ENCODE data around the gene PTPRN2.
"Not testable (repeated sequence)": the region's sequence is repeated elsewhere in the genome, so short reads cannot be mapped to it uniquely, and the experiment has no call there.

Gene PTPRN2

DNA sequence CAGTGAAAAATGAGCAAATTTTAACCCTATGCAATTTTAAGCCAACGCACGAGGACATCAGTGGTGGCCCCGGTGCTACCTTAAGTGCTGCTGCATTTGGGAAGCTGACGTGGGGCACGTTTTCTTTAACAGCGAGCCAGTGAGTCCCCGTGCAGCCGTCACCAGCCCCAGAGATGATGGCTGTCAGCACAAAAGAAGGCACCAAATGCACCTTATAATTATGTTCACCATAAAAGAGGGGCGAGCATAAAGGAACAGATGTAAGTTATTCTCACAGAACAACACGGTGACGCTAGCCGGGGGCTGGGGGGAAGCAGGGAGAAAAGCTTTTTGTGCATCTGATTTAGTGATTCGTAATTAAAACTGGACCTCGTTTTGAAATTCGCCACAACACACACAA lies 990.7 kb downstream of the PTPRN2 start:
- TF ChIP-seq, protein P1, sequence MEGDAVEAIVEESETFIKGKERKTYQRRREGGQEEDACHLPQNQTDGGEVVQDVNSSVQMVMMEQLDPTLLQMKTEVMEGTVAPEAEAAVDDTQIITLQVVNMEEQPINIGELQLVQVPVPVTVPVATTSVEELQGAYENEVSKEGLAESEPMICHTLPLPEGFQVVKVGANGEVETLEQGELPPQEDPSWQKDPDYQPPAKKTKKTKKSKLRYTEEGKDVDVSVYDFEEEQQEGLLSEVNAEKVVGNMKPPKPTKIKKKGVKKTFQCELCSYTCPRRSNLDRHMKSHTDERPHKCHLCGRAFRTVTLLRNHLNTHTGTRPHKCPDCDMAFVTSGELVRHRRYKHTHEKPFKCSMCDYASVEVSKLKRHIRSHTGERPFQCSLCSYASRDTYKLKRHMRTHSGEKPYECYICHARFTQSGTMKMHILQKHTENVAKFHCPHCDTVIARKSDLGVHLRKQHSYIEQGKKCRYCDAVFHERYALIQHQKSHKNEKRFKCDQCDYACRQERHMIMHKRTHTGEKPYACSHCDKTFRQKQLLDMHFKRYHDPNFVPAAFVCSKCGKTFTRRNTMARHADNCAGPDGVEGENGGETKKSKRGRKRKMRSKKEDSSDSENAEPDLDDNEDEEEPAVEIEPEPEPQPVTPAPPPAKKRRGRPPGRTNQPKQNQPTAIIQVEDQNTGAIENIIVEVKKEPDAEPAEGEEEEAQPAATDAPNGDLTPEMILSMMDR (IDR thresholded peaks at IDR 0.05; ENCODE audit: control insufficient read depth, extremely low read depth, insufficient read depth): no peak

DNA sequence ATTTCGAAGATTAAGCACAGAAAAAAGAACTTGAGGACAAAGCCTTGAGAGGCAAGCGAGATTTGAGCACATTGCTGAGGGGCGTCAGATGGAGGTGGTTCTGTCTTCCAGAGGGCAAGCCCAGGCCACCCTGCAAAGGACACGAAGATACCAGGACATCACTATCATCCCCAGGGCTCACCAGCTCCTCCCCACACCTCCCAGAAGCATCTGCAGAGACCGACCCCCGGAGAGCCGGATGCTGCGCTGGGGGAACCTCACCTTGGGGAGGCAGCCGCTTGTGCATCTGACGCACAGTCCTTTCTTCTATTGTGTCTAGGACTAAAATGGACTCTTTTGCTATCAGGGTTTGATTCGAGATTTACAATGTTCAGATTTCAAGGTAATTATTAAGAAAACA lies 991.2 kb downstream of the PTPRN2 start:
- TF ChIP-seq, protein P1 (IDR thresholded peaks at IDR 0.05; ENCODE audit: control insufficient read depth, extremely low read depth, insufficient read depth): no peak
- no peak overlapping the region for H3K4me3 ChIP-seq (ENCODE audit: low read depth, low read length)
- DNase-seq (ENCODE audit: low read depth): no peak

More for the DNA sequence above, 990.7 kb downstream of the PTPRN2 start:
- H3K4me3 ChIP-seq (ENCODE audit: low read depth, low read length): no peak overlapping the region
- DNase-seq (ENCODE audit: low read depth): no peak

DNA sequence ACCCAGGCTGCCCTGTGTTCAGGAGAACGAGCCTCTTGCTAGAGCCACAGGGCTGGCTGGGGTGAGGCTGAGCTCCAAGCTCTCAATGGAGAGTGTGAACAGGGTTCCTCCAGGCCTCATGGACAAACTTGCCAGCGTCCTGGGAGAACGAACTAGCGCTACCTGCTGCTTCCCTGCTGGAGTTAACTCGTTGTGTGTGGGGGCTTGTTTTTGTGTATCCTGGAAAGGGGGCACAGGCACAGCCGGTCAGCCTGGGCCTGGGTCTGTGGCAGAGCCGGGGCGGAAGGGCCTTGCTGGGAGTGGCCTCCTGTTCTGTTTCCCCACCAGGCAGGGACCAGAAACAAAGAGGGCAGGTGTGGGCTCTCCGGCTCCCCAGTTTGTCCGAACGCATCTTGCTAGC lies 991.6 kb downstream of the PTPRN2 start:
- H3K4me3 ChIP-seq (ENCODE audit: low read depth, low read length): no peak overlapping the region
- DNase-seq (ENCODE audit: low read depth): no peak
- TF ChIP-seq, protein P1 (IDR thresholded peaks at IDR 0.05; ENCODE audit: control insufficient read depth, extremely low read depth, insufficient read depth): no peak

DNA sequence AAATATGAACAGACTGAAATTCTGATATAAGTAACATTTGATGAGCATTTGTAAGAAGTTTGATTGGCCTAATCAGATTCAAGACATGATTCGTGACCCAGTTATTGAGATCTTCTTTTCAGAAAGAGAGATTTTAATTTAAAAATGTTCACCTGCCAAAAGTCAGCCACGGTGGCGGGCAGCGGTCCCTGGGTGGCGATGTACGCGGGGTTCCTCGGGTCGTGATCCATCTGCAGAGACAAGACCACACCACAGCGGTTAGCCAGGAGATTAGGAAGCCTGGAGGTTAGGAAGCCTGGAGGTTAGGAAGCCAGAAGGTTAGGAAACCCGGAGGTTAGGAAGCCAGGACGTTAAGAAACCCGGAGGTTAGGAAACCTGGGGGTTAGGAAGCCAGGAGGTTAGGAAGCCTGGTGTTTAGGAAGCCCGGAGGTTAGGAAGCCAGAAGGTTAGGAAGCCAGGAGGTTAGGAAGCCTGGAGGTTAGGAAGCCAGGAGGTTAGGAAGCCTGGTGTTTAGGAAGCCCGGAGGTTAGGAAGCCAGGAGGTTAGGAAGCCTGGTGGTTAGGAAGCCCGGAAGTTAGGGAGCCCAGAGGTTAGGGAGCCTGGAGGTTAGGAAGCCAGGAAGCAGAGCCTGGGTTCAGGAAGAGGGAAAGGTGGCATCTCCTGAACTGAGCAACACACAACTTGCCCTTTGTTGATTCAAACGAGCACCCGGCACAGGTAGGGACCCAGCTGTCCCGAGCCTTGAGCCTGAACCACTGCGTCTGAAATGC lies 992.4 kb downstream of the PTPRN2 start:
- DNase-seq (ENCODE audit: low read depth): no peak
- no peak overlapping the region for H3K4me3 ChIP-seq (ENCODE audit: low read depth, low read length)
- TF ChIP-seq, protein P1 (IDR thresholded peaks at IDR 0.05; ENCODE audit: control insufficient read depth, extremely low read depth, insufficient read depth): no peak

DNA sequence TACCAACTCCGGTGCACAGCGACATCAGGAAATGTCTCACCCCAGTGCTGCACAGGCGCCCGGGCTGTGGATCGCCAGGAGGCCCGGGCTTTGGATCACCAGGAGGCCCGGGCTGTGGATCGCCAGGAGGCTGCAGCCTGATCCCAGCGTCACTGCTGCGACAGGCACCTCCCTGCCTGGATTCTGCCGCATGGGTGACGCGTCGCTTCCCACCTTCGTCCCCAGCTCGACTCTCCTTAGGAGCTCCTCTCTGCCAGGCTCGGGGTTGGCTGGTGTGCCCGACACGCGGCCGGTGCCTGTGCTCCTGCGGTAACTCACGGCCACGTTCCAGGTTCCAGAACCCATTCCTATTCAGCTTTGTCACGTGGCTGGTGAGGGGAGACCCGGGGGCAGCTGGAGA lies 993.3 kb downstream of the PTPRN2 start:
- no peak for DNase-seq (ENCODE audit: low read depth)
- no peak overlapping the region for H3K4me3 ChIP-seq (ENCODE audit: low read depth, low read length)
- TF ChIP-seq, protein P1 (IDR thresholded peaks at IDR 0.05; ENCODE audit: control insufficient read depth, extremely low read depth, insufficient read depth): no peak

DNA sequence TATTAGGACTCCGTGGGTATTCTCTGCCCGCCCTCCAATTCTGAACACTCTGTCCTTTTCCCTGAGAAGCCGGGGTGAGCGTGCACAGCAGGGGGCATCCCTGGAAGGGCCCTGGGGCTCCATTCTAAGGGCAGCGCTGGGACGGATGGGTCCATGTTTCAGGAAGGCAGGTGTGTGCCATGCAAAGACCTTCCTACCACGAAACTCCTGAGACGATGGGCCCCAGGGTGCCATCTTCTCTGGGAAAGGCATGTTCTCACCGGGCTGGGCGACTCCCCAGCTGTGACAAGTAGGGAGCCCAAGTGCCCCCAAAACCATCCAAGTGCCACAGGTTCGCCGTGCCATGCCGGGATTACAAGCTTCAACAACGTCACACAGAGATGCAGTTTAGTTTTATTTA lies 994.1 kb downstream of the PTPRN2 start:
- TF ChIP-seq, protein P1 (IDR thresholded peaks at IDR 0.05; ENCODE audit: control insufficient read depth, extremely low read depth, insufficient read depth): no peak
- DNase-seq (ENCODE audit: low read depth): no peak
- H3K4me3 ChIP-seq (ENCODE audit: low read depth, low read length): no peak overlapping the region

DNA sequence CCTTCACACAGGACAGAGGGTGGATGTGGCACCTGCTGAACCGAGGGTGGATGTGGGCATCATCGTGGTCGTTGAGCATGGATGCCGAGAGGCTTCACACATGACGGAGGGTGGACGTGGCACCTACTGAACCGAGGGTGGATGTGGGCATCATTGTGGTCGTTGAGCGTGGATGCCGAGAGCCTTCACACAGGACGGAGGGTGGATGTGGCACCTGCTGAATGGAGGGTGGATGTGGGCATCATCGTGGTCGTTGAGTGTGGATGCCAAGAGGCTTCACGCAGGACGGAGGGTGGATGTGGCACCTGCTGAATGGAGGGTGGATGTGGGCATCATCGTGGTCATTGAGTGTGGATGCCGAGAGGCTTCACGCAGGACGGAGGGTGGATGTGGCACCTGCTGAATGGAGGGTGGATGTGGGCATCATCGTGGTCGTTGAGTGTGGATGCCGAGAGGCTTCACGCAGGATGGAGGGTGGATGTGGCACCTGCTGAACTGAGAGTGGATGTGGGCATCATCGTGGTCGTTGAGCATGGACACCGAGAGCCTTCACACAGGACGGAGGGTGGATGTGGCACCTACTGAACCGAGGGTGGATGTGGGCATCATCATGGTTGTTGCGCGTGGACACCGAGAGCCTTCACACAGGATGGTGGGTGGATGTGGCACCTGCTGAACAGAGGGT lies 994.8 kb downstream of the PTPRN2 start:
- not testable (repeated sequence) for H3K4me3 ChIP-seq (ENCODE audit: low read depth, low read length); DNase-seq (ENCODE audit: low read depth)

All from LNCaP clone FGC (cell line).